ENCODE measurements around the gene NCOA1.

The NCOA1 gene

DNA sequence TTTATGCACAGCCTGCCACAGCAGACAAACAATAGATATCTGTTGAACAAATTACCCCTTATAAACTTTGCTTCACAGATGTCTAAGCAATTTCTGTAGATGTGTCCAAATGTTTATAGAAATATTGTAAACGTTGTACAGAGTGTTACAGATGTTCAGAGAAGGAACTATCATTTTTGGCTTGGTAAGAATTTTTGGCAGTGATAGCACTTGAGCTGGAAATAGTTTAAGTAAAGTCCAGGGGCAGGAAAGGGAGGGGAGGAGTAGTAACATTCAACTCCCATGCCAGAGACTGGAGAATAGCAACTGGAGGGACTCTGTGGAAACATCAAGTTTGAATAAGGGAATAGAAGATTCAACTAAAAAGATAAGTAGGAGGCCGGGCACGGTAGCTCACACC, 297.8 kb downstream of the NCOA1 start:
- H3K4me2 ChIP-seq (ENCODE audit: insufficient read depth, low read length) = no peak overlapping the region
- H3K4me1 ChIP-seq (ENCODE audit: insufficient read depth, low read length) = peaks cover 13% of the 10 kb centered on the region
- H3K27me3 ChIP-seq (ENCODE audit: insufficient read depth, low read length, poor library complexity) = no peaks in the 10 kb centered on the region
- H3K4me3 ChIP-seq (ENCODE audit: low read depth in 1 of 2, low read length in 2 of 2) = no peak overlapping the region
- no peak for ATAC-seq (ENCODE audit: insufficient read depth, low read depth)
- no peak overlapping the region for H3K27ac ChIP-seq (ENCODE audit: low read length)
- no peaks in the 10 kb centered on the region for H4K20me1 ChIP-seq (ENCODE audit: insufficient read depth, low read length)
- DNase-seq = no peak
- TF ChIP-seq, protein P1, sequence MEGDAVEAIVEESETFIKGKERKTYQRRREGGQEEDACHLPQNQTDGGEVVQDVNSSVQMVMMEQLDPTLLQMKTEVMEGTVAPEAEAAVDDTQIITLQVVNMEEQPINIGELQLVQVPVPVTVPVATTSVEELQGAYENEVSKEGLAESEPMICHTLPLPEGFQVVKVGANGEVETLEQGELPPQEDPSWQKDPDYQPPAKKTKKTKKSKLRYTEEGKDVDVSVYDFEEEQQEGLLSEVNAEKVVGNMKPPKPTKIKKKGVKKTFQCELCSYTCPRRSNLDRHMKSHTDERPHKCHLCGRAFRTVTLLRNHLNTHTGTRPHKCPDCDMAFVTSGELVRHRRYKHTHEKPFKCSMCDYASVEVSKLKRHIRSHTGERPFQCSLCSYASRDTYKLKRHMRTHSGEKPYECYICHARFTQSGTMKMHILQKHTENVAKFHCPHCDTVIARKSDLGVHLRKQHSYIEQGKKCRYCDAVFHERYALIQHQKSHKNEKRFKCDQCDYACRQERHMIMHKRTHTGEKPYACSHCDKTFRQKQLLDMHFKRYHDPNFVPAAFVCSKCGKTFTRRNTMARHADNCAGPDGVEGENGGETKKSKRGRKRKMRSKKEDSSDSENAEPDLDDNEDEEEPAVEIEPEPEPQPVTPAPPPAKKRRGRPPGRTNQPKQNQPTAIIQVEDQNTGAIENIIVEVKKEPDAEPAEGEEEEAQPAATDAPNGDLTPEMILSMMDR (IDR thresholded peaks at IDR 0.05; ENCODE audit: borderline replicate concordance, extremely low read depth, low read length, poor library complexity, severe bottlenecking) = no peak
- no peak for TF ChIP-seq EZH2 (IDR thresholded peaks at IDR 0.05; ENCODE audit: borderline replicate concordance, low read depth, low read length, severe bottlenecking)
- no peak overlapping the region for H3K9ac ChIP-seq (ENCODE audit: low read depth, low read length)
- H3K79me2 ChIP-seq (ENCODE audit: insufficient read depth, low read length) = peaks cover 12% of the 10 kb centered on the region
- no peak overlapping the region for H2AFZ ChIP-seq (ENCODE audit: low read depth, low read length)
- no peaks in the 10 kb centered on the region for H3K9me3 ChIP-seq (ENCODE audit: insufficient read depth, low read length, severe bottlenecking)
- H3K36me3 ChIP-seq (ENCODE audit: insufficient read depth, low read length) = peaks cover 2% of the 10 kb centered on the region

DNA sequence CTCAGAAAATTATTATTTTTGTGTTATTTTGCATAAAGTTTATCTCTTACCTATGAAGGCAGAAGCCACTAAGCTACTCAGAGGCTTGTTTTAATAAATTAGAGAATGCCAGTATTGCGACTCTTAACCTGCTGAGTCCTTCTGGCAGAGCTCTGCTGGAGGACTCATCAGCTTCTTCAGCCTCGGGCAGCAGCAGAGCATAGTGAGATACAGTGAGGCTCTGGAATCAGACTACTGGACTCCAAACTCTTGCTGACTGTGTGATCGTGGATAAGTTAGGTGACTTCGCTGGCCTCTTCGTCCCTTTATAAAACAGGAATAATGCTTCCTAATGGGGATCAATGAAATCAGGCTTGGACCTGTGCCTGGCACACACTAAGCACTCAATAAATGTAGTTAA, 300.4 kb downstream of the NCOA1 start:
- Histone ChIP-seq H3K9ac (ENCODE audit: low read depth, low read length) (no peak overlapping the region), H3K36me3 (ENCODE audit: insufficient read depth, low read length) (peaks cover 23% of the 10 kb centered on the region), H4K20me1 (ENCODE audit: insufficient read depth, low read length) (0 out of 2 replicates have a peak, but pooled peaks cover 3% of the 10 kb centered on the region), H3K79me2 (ENCODE audit: insufficient read depth, low read length) (peaks cover 38% of the 10 kb centered on the region), H3K4me3 (ENCODE audit: low read depth in 1 of 2, low read length in 2 of 2) (no peak overlapping the region), H3K4me1 (ENCODE audit: insufficient read depth, low read length) (peaks cover 36% of the 10 kb centered on the region), H3K4me2 (ENCODE audit: insufficient read depth, low read length) (0 out of 2 replicates have a peak overlapping the region, but pooled peaks have one; percentile 74), H3K27me3 (ENCODE audit: insufficient read depth, low read length, poor library complexity) (no peaks in the 10 kb centered on the region), H3K9me3 (ENCODE audit: insufficient read depth, low read length, severe bottlenecking) (no peaks in the 10 kb centered on the region), H3K27ac (ENCODE audit: low read length) (no peak overlapping the region), H2AFZ (ENCODE audit: low read depth, low read length) (peak overlapping the region; percentile 5; the same call in 1 of the 2 replicates)
- no peak for ATAC-seq (ENCODE audit: insufficient read depth, low read depth)
- DNase-seq = no peak
- TF ChIP-seq, protein P1 (IDR thresholded peaks at IDR 0.05; ENCODE audit: borderline replicate concordance, extremely low read depth, low read length, poor library complexity, severe bottlenecking) = no peak
- TF ChIP-seq EZH2 (IDR thresholded peaks at IDR 0.05; ENCODE audit: borderline replicate concordance, low read depth, low read length, severe bottlenecking) = no peak

GRCh38 chr2:24792542-24792873, 301.5 kb downstream of the NCOA1 start:
- no peak for TF ChIP-seq EZH2 (IDR thresholded peaks at IDR 0.05; ENCODE audit: borderline replicate concordance, low read depth, low read length, severe bottlenecking)
- TF ChIP-seq, protein P1 (IDR thresholded peaks at IDR 0.05; ENCODE audit: borderline replicate concordance, extremely low read depth, low read length, poor library complexity, severe bottlenecking) = no peak
- peaks cover 34% of the 10 kb centered on the region for H3K36me3 ChIP-seq (ENCODE audit: insufficient read depth, low read length)
- no peaks in the 10 kb centered on the region for H3K27me3 ChIP-seq (ENCODE audit: insufficient read depth, low read length, poor library complexity)
- peak overlapping the region; percentile 59 to 97; a peak in 3 of 4 replicates for H3K4me3 ChIP-seq (ENCODE audit: low read depth in 1 of 2, low read length in 2 of 2)
- peaks cover 13% of the 10 kb centered on the region for H4K20me1 ChIP-seq (ENCODE audit: insufficient read depth, low read length)
- peaks cover 49% of the 10 kb centered on the region for H3K79me2 ChIP-seq (ENCODE audit: insufficient read depth, low read length)
- peaks cover 47% of the 10 kb centered on the region for H3K4me1 ChIP-seq (ENCODE audit: insufficient read depth, low read length)
- H2AFZ ChIP-seq (ENCODE audit: low read depth, low read length) = peak overlapping the region; percentile 86
- H3K9me3 ChIP-seq (ENCODE audit: insufficient read depth, low read length, severe bottlenecking) = no peaks in the 10 kb centered on the region
- ATAC-seq (ENCODE audit: insufficient read depth, low read depth) = no peak
- H3K27ac ChIP-seq (ENCODE audit: low read length) = peak overlapping the region; percentile 89
- peak overlapping the region; percentile 88 for H3K9ac ChIP-seq (ENCODE audit: low read depth, low read length)
- DNase-seq = no peak
- peak overlapping the region; percentile 74 for H3K4me2 ChIP-seq (ENCODE audit: insufficient read depth, low read length)
